H1 (cell line): ENCODE results near the gene GNAT2. TPM values are rescaled to one million over a fixed set of nuclear protein-coding genes. Genes with fewer than 3 reads are reported as not detected.

Experiments used
- SIN3A ChIP-seq, 2 experiments: IDR thresholded peaks in 1 of 2; conservative IDR thresholded peaks in 1 of 2; 2 replicates each; pipeline ENCODE4 v1.6.1; 2011 to 2012; ENCODE audit warnings: low read length in 2 of 2, improper control_type of control experiment in 1 of 2, low read depth in 1 of 2, mild to moderate bottlenecking in 1 of 2
- polyA plus RNA-seq, 7 experiments: library from polyadenylated mRNA; depleted of rRNA in 3 of 7; stranded (reverse) in 5 of 7; unstranded in 2 of 7; fragments of >200 nt in 5 of 7; fragments of 200-250 nt in 2 of 7; gene quantifications; 1 replicate in 5 of 7; 2 replicates in 1 of 7; 4 replicates in 1 of 7; pipeline versions ENCODE4 v1.2.1 to v1.2.3, GENCODE V29; 2011 to 2013; ENCODE audit warnings: missing spikeins in 2 of 7, mixed read lengths in 2 of 7
- total RNA-seq: library from RNA; stranded (reverse); fragmentation: NEBNext Ultra II Directional; extraction: Animal tissue kit (Norgen Biotek cat#: 25700); gene quantifications from 2 replicates; pipeline ENCODE4 v1.2.1, GENCODE V29; 2021

GNAT2 gene
- total and polyA plus RNA-seq, 2 of the 8 experiments (the other 6 are each of a cell fraction or from before 2014, with no cell fraction given), result 0.05 TPM; not detected in 1

GRCh38 chr1:109629372-109630030 is 10.1 kb upstream of the GNAT2 start (continued):
- no peak for TF ChIP-seq SIN3A (conservative IDR thresholded peaks at IDR 0.05 in 1 of 2, IDR thresholded peaks at IDR 0.05 in 1 of 2; ENCODE audit: low read depth in 1 of 2, low read length in 2 of 2)
